OCI-LY1 (cell line): Measurements from ENCODE around the gene PRKG1.

ENCODE experiments used
- EZH2 ChIP-seq: fragments of 200-600 bp; sonication (generic), shearing (Covaris generic); IDR thresholded peaks from 2 replicates; pipeline ENCODE4 v1.8.0; 2017; ENCODE audit warnings: borderline replicate concordance, mixed run types, mild to moderate bottlenecking, antibody characterized with exemption, low read length, moderate library complexity, mixed read lengths
- TF ChIP-seq, protein P1 (sequence below): fragments of 200-600 bp; sonication (generic), shearing (Covaris generic); IDR thresholded peaks from 2 replicates; pipeline ENCODE4 v1.5.1; 2017; ENCODE audit warnings: mild to moderate bottlenecking, antibody characterized with exemption, low read length, moderate library complexity, mixed read lengths

- TF ChIP-seq, protein P1, sequence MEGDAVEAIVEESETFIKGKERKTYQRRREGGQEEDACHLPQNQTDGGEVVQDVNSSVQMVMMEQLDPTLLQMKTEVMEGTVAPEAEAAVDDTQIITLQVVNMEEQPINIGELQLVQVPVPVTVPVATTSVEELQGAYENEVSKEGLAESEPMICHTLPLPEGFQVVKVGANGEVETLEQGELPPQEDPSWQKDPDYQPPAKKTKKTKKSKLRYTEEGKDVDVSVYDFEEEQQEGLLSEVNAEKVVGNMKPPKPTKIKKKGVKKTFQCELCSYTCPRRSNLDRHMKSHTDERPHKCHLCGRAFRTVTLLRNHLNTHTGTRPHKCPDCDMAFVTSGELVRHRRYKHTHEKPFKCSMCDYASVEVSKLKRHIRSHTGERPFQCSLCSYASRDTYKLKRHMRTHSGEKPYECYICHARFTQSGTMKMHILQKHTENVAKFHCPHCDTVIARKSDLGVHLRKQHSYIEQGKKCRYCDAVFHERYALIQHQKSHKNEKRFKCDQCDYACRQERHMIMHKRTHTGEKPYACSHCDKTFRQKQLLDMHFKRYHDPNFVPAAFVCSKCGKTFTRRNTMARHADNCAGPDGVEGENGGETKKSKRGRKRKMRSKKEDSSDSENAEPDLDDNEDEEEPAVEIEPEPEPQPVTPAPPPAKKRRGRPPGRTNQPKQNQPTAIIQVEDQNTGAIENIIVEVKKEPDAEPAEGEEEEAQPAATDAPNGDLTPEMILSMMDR: no peak
- TF ChIP-seq EZH2: no peak
Measured at GRCh38 chr10:51079331-51079730, 5.0 kb downstream of the PRKG1 start.
